GM18505 (cell line): ENCODE data around the gene DCHS2.
A peak's percentile ranks its signal among the peaks of the same experiment; 100 is the strongest.

Source experiments
- ATAC-seq: cut with Tn5 transposase; IDR thresholded peaks from one replicate; pipeline ENCODE4 v1.9.1; 2021; ENCODE audit not compliant: unreplicated experiment
- POLR2A ChIP-seq: IDR thresholded peaks from 4 replicates; pipeline ENCODE4 v1.6.1; 2011; ENCODE audit warnings: borderline replicate concordance; ENCODE audit not compliant: insufficient read depth, insufficient read length; ENCODE audit errors: extremely low read depth

The DCHS2 gene

DNA sequence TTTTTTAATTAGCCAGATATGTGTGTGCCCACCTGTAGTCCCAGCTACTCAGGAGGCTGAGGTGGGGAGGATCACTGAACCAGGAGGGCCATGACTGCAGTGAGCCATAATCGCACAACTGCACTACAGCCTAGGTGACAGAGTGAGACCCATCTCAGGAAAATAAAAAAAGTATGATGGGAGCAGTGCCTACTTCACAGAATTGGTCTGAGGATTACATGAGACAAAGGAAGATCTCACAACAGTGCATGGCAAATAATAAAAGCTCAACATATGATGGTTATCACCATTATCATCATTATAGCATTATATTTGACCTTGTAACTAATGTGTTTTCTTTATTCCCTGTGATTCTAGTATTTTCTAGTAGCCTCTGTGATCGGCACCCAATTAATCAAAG, 19.9 kb upstream of the DCHS2 start:
- TF ChIP-seq POLR2A = no peak
- no peak for ATAC-seq

DNA sequence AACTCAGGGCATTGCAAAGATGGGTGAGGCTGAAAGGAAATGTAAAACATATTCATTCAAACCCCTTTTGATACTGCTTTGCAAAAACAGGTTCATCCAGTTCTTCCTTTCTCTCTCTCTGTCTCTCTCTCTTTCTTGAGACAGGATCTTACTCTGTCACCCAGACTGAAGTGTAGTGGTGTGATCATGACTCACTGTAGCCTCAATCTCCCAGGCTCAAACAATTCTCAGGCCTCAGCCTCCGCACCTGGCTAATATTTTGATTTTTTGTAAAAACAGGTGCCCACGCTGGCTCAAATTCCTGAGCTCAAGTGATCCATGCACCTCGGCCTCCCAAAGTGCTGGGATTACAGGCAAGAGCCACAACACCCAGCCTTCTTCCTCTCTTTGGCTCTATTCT, 15.6 kb upstream of the DCHS2 start:
- ATAC-seq = no peak
- no peak for TF ChIP-seq POLR2A

DNA sequence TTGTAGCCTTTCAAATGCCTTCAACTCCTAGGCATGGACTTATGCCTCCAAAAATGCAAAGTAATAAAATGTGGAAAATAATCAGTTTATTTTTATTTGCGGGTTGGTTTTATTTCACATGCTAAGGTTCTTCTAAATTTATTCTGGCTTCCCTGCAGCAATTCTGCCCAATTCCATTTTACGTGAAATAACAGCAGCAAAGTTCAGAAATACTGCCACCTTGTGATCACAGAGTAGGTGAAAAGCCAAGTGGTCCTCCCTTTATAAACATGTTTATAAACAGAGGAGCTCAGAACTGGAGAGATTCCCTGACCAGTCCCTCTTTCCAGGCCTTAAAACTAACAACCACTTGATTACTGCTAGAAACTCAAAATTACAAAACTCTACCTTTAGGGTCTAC, 14.7 kb upstream of the DCHS2 start:
- no peak for ATAC-seq
- TF ChIP-seq POLR2A = no peak

DNA sequence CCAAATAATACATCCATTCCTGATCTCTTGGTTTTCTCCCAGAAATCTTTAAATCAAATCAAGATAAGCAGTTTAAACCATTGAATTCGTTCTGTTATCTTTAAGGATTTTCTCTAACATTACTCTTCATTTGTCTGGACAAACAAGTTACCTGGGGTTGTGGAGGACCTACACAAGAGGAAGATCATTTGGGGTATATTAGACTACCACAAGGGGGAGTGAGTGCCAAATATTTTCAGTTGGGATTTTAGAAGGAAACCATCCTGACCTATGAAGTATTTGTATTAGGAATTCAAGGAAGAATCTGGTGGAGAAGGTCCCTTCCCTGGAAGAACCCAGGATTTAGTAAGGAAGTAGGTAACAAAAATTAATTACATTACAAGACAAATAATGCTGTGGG, 12.0 kb upstream of the DCHS2 start:
- no peak for TF ChIP-seq POLR2A
- no peak for ATAC-seq

DNA sequence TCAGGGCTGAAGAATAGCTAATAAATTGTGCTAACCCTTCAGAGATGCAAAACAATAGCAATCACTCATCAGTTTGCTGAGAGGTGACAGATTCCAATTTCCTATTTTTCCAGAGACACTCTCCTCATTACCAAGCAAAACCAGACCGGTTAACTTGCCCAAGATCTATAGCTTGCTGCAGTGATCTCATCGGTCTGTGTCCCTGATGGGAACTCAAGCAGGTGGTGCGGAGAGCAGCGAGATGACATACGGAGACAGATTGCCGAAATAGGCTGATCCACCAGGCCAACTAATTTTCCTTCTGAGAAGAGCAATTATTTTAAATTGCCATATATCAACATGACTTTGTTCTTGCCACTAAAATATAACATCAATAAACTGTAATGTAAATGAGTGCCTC, 10.5 kb upstream of the DCHS2 start:
- no peak for ATAC-seq
- TF ChIP-seq POLR2A = no peak

DNA sequence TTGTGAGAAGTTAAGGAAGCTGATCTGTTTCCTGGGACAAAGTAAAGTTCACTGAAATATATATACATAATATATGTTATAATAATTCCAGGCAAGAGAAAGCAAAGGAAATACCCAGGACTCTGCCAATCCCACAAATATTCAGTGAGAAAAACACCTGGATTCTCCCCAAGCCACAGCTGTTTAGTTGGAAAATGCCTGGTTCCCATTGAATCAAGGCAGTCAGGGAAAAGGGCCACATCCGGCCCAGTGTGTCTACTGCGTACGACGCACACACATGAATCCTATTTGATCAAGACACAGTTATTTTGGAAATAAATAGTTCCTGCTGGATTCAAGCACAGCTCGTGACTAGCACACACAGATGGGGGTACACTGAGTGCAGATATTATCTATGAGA, 6.3 kb upstream of the DCHS2 start:
- no peak for ATAC-seq

DNA sequence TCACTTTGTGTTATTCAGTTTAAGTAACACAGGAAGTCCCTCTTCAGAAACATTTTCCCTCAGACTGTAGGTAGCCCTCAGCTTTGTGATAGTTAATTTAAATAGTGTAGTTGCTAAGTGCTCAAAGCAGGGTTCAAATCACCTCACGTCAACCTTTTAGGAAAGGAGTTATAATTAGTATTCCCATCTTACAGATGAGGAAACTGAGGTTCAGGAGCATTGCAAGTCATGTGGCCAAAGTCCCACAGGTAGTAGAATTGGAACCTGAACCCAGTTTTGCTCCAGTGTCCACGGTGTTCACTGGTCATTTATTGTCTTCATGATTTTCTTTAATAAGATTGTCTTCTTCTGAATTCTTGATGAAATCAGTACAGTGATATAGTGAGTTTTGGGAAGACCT, 4.3 kb upstream of the DCHS2 start:
- ATAC-seq = no peak
- TF ChIP-seq POLR2A = no peak

More for the DNA sequence above, 6.3 kb upstream of the DCHS2 start:
- no peak for TF ChIP-seq POLR2A

DNA sequence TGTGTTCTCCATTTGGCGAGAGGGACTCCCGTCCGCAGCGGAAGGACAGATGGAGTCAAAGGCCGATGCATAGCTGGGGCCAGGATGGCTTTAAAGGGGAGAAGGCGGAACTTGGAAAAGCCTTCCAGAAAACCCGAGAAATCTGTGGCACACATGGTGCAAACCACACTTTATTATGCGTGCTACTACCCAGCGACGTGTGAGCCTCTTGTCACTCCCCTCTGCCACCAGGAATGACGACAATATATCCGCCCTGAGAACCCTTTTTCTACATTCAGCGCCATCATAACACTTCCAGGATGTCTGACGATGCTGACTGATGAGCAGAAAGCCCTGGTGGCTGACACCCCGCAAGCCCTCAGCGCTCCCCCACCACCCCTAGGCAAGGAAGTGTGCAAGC, 689 bp upstream of the DCHS2 start:
- ATAC-seq = peak; percentile 1
- no peak for TF ChIP-seq POLR2A

DNA sequence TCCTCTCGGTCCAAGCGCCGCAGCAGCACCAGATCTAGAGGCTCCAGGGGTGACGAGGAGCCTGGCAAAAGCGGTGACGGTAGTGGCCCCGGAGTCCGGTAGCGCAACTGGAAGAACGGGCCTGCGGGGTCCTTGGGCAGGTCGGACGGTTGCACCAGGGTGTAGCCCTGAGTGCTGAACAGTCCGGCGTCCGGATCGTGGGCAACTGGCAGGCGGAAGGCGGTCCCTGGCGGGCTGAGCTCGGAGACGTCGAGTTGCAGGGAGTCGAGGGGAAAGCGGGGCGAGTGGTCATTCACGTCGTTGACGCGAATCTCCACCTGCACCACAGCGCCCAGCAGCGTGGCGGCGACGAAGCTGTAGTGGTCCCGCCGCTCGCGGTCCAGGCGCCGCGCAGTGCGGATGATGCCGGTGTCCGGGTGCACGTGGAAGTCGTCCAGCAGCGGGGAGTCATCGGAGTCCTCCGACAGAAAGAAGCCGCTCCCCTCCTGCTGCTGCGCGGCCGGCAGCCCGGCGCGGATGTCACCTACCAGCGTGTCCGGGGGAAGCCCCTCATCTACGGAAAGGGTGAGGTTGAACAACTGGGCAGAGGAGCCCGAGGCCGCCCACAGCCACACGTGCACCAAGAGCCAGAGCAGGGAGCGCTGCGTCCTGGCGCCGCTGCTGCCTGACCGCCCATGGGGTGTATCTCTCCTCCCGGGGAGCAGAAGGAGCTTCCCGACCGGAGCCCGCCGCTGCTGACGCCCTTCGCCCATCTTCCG, 837 bp downstream of the DCHS2 start:
- TF ChIP-seq POLR2A = no peak
- ATAC-seq = peak; percentile 58

DNA sequence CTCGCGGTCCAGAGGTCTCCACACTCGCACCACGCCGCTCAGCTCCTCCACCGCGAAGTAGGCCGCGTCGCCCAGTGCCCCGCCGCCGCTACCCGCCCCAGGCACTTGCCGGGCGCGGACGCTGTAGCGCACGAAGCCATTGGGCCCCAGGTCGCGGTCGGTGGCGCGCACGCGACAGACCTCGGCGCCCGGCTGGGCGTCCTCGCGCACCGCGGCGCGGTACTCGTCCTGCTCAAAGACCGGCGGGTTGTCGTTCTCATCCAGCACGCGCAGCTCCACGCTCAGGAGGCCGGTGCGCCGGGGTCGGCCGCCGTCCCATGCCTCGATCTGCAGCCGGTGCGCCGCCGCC, 1.4 kb downstream of the DCHS2 start:
- TF ChIP-seq POLR2A = no peak
- ATAC-seq = no peak

DNA sequence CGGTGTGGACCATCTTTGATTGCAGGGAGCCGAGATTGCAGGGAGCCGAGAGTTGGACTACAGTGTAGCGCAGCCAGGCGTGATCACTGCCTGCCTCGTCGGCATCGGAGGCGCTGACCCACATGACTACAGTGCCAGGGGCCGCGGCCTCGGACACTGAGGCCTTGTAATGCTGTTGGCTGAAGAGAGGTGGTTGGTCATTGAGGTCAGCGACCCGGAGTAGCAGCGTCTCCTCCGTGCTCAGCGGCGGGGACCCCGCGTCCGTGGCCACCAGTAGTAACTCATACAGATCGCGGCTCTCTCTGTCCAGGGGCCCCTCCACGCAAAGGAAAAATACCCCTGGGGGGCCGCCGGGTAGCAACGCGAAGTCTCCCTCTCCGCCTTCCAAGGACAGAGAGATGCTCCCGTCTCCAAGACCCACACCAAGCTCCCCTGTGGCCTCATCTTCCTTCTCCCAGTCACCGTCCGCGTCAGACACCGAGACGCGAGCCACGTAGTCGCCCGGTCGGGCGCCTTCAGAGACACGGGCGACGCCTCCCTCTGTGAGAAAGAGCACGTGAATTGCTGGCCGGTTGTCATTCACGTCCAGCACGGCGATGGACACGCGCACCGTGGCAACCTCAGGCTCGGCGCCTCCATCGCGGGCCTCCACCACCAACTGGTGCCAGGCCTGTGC, 1.9 kb downstream of the DCHS2 start:
- ATAC-seq = no peak
- TF ChIP-seq POLR2A = no peak

DNA sequence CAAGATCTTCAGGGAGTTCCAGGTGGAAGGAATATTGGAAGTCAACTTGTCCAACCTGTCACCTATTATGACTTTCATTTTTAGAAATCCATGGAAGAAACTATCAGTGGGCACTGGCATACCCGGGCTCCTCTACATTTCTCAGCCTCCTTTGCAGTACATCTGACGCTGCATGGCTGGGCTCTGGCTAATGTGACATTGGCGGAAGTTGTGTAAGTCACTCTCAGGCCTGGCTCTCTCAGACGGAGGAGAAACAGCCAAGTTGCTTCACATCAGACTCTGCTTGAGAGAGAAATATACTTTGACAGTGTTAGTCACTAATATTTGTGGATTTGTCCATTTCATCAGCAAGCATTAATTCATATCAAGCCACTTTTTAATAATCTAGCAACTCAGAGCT, 4.5 kb downstream of the DCHS2 start:
- TF ChIP-seq POLR2A = no peak
- no peak for ATAC-seq

DNA sequence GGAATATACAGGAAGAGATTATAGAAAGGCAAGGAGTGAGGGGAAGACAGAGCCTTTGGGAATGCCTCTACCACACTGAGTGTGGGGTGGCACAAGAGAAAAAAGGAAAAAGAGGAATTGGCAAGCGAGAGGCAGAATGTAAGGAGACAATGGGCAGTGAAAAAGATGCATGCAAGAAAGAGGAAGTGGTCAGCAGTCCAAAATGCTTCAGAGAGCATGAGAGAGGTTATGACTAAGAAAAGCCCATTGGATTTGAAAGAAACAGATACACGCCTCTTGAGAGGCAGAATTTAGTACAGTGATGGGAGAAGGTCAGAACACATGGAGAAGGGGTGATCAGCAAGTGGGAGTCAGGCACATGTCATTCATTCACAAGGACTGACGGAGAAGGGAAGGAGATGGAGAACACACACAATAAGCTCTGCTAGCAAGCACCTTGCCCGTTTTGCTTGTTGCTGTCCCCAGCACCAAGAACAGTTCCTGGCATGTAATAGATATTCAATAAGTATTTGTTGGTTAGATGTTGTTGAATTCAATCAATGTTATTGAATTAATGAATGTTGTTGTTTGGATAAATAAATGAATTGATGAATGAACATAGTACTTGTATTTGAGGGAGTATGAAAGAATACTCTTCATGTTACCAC, 6.3 kb downstream of the DCHS2 start:
- peak; percentile 97 for ATAC-seq
- no peak for TF ChIP-seq POLR2A

DNA sequence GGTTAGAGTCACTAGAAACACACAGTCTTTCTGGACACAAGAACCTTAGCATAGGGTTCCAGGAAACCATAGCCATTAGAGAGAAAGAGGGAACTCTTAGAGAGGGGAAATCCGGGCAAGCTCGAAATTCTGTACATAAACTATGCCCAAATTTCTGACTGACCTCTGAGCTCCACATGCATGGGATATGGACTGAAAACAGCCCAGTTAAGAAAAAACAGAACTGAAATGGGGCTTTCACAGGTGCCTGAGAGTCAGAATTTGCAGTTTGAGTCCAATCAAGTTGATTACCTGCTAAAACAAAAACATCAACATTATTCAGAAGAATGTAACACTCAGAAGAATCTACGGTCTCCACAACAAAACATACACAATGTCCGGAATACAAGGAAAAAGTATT, 13.1 kb downstream of the DCHS2 start:
- ATAC-seq = peak; percentile 24
- TF ChIP-seq POLR2A = no peak
